Upper lobe of left lung (tissue), 4 donors: ENCODE data around the gene NSUN4.

Experiments used
- POLR2A ChIP-seq, 4 donors: fragments of 450-650 bp; IDR thresholded peaks; one replicate each; pipeline ENCODE4 v1.5.1; 2016 to 2017; ENCODE audit warnings: antibody characterized with exemption in 4 of 4, mild to moderate bottlenecking in 2 of 4
- TF ChIP-seq, protein P1 (sequence below), 6 experiments: fragments of 450-650 bp in 4 of 6; fragments of 200-600 bp in 2 of 6; sonication (generic) in 2 of 6; IDR thresholded peaks; one replicate each; pipeline ENCODE4 v1.5.1; 2016 to 2019; ENCODE audit warnings: antibody characterized with exemption in 6 of 6

DNA sequence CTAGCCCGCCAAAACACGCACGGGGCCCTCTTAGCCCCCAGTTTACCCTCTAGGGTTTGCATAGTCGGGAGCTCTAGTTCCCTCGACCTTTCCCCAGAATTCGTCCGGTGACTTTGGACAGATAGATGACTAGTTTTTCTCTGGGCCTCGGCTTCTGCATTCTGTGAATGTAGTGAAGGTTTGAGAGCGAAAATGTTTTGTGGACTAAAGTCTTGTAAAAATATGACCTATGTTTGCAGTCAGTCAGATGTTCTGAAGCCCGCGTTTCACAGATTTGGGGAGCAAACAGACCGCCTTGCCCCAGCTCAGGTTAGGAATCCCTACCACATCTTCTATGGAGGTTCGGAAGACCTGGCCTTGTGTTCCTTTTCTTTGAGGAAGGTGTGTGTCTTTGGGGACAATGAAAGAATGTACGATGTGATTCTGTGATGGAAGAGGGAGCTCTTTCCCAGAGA lies 36.7 kb upstream of the NSUN4 start:
- TF ChIP-seq, protein P1, sequence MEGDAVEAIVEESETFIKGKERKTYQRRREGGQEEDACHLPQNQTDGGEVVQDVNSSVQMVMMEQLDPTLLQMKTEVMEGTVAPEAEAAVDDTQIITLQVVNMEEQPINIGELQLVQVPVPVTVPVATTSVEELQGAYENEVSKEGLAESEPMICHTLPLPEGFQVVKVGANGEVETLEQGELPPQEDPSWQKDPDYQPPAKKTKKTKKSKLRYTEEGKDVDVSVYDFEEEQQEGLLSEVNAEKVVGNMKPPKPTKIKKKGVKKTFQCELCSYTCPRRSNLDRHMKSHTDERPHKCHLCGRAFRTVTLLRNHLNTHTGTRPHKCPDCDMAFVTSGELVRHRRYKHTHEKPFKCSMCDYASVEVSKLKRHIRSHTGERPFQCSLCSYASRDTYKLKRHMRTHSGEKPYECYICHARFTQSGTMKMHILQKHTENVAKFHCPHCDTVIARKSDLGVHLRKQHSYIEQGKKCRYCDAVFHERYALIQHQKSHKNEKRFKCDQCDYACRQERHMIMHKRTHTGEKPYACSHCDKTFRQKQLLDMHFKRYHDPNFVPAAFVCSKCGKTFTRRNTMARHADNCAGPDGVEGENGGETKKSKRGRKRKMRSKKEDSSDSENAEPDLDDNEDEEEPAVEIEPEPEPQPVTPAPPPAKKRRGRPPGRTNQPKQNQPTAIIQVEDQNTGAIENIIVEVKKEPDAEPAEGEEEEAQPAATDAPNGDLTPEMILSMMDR (IDR thresholded peaks at IDR 0.05): no peak
- TF ChIP-seq POLR2A (IDR thresholded peaks at IDR 0.05): no peak
